Kasumi-1 (cell line): ENCODE results near the gene CSGALNACT2.
A peak's percentile ranks its signal among the peaks of the same experiment; 100 is the strongest.
"Not testable (repeated sequence)": the region's sequence is repeated elsewhere in the genome, so short reads cannot be mapped to it uniquely, and the experiment has no call there.

ENCODE experiments used
- DNase-seq, 2 experiments: peaks; one replicate each; lab custom pipeline; 2025; lab: John Stamatoyannopoulos, UW

CSGALNACT2 gene

GRCh38 chr10:43141421-43141820 is 3.2 kb downstream of the CSGALNACT2 start:
- no peak for DNase-seq

GRCh38 chr10:43145311-43145710 is 7.1 kb downstream of the CSGALNACT2 start:
- DNase-seq, result no peak

- DNase-seq, result not testable (repeated sequence)
Observed at GRCh38 chr10:43145936-43146335, 7.7 kb downstream of the CSGALNACT2 start.

- no peak for DNase-seq
Observed at GRCh38 chr10:43151371-43151770, 13.1 kb downstream of the CSGALNACT2 start.

GRCh38 chr10:43153901-43154300 is 15.7 kb downstream of the CSGALNACT2 start:
- DNase-seq, result no peak

GRCh38 chr10:43155221-43155620 is 17.0 kb downstream of the CSGALNACT2 start:
- DNase-seq, result no peak

- DNase-seq, result no peak
Observed at GRCh38 chr10:43155741-43156140, 17.5 kb downstream of the CSGALNACT2 start.

GRCh38 chr10:43156590-43157341 is 18.5 kb downstream of the CSGALNACT2 start:
- no peak for DNase-seq

- DNase-seq, result no peak
Observed at GRCh38 chr10:43158636-43159035, 20.4 kb downstream of the CSGALNACT2 start.

GRCh38 chr10:43160046-43160920 is 22.0 kb downstream of the CSGALNACT2 start:
- DNase-seq, result peak; percentile 71 to 76

- DNase-seq, result no peak
Observed at GRCh38 chr10:43160921-43161255, 22.6 kb downstream of the CSGALNACT2 start.

GRCh38 chr10:43162604-43163003 is 24.4 kb downstream of the CSGALNACT2 start:
- no peak for DNase-seq

- no peak for DNase-seq
Observed at GRCh38 chr10:43166207-43166879, 28.1 kb downstream of the CSGALNACT2 start.

- no peak for DNase-seq
Observed at GRCh38 chr10:43166880-43167497, 28.7 kb downstream of the CSGALNACT2 start.

- no peak for DNase-seq
Observed at GRCh38 chr10:43167498-43167889, 29.2 kb downstream of the CSGALNACT2 start.

GRCh38 chr10:43170491-43170890 is 32.2 kb downstream of the CSGALNACT2 start:
- peak in 1 of 2 experiments; percentile 11 for DNase-seq

GRCh38 chr10:43172645-43173044 is 34.4 kb downstream of the CSGALNACT2 start:
- no peak for DNase-seq

GRCh38 chr10:43173120-43173519 is 34.9 kb downstream of the CSGALNACT2 start:
- no peak for DNase-seq

- no peak for DNase-seq
Observed at GRCh38 chr10:43174969-43175368, 36.7 kb downstream of the CSGALNACT2 start.

- DNase-seq, result no peak
Observed at GRCh38 chr10:43176271-43176670, 38.0 kb downstream of the CSGALNACT2 start.

- DNase-seq, result no peak
Observed at GRCh38 chr10:43177595-43177994, 39.4 kb downstream of the CSGALNACT2 start.

- DNase-seq, result no peak
Observed at GRCh38 chr10:43181146-43181545, 42.9 kb downstream of the CSGALNACT2 start.
